A673 (cell line): ENCODE measurements around the gene CD93. TPM values are rescaled to one million over a fixed set of nuclear protein-coding genes. Genes with fewer than 3 reads are reported as not detected.

Experiments
- BruUV-seq: library from RNA; stranded (reverse); fragments of 400-500 nt; replicated peaks from 2 replicates; lab custom pipeline; 2021; lab: Mats Ljungman, UMichigan
- CTCF ChIA-PET: fragments of 300-600 bp; sonication (Branson Sonifier 250); formaldehyde crosslinking; loops from one replicate; lab custom pipeline; 2022; ENCODE audit warnings: antibody characterized with exemption; lab: Charles Lee
- POLR2A ChIA-PET: fragments of 300-600 bp; sonication (Branson Sonifier 250); formaldehyde crosslinking; loops from one replicate; lab custom pipeline; 2022; ENCODE audit warnings: antibody characterized with exemption; ENCODE audit not compliant: low non-redundant PET; lab: Charles Lee
- DNase-seq: peaks from one replicate; pipeline ENCODE4 v3.0.0-alpha.2; 2015; ENCODE audit warnings: low spot score
- H3K27ac ChIP-seq: fragments of 200-600 bp; sonication (generic); 2 replicates; pipeline ENCODE4 v1.5.1; 2016; ENCODE audit warnings: mixed run types, low read depth, mild to moderate bottlenecking, mixed read lengths, antibody characterized with exemption, low read length; ENCODE audit not compliant: poor library complexity, severe bottlenecking
- H3K27me3 ChIP-seq: fragments of 200-600 bp; sonication (generic); replicated peaks from 2 replicates; pipeline ENCODE4 v1.6.1; 2017; ENCODE audit warnings: mixed run types, low read depth, mild to moderate bottlenecking, mixed read lengths, antibody characterized with exemption, low read length; ENCODE audit not compliant: insufficient read depth, poor library complexity
- H3K36me3 ChIP-seq: fragments of 200-600 bp; sonication (generic); 2 replicates; pipeline ENCODE4 v1.6.1; 2016; ENCODE audit warnings: mixed run types, mild to moderate bottlenecking, mixed read lengths, antibody characterized with exemption, low read length; ENCODE audit not compliant: insufficient read depth, poor library complexity, severe bottlenecking
- H3K4me1 ChIP-seq: fragments of 200-600 bp; sonication (generic); 2 replicates; pipeline ENCODE4 v1.6.1; 2017; ENCODE audit warnings: mixed run types, mild to moderate bottlenecking, mixed read lengths, antibody characterized with exemption, low read length; ENCODE audit not compliant: insufficient read depth, poor library complexity, severe bottlenecking
- H3K4me3 ChIP-seq: fragments of 200-600 bp; sonication (generic); 2 replicates; pipeline ENCODE4 v1.5.1; 2016; ENCODE audit warnings: low read depth, mixed run types, mild to moderate bottlenecking, mixed read lengths, low read length; ENCODE audit not compliant: poor library complexity, severe bottlenecking
- H3K9me3 ChIP-seq: fragments of 200-600 bp; sonication (generic); 2 replicates; pipeline ENCODE4 v1.6.1; 2016; ENCODE audit warnings: mixed run types, low read depth, mild to moderate bottlenecking, mixed read lengths, antibody characterized with exemption, low read length; ENCODE audit not compliant: poor library complexity, severe bottlenecking
- EZH2 ChIP-seq: fragments of 200-600 bp; sonication (generic); IDR thresholded peaks from 2 replicates; pipeline ENCODE4 v1.6.1; 2017; ENCODE audit warnings: borderline replicate concordance, low read depth, mild to moderate bottlenecking, mixed read lengths, antibody characterized with exemption, low read length; ENCODE audit not compliant: poor library complexity, severe bottlenecking
- intact Hi-C: fragments of 100-400 bp; cut with micrococcal nuclease; formaldehyde crosslinking; loops from one replicate; pipeline ENCODE4 v1.10.0; 2022; ENCODE audit not compliant: unreplicated experiment
- total RNA-seq: library from RNA; stranded (reverse); gene quantifications from 2 replicates; pipeline ENCODE4 v1.2.3, GENCODE V29; 2021
- TF ChIP-seq, protein P1 (sequence below): fragments of 300-800, 200-600 bp; sonication (generic); conservative IDR thresholded peaks from 2 replicates; pipeline ENCODE4 v1.5.1; 2017; ENCODE audit warnings: low read depth, mild to moderate bottlenecking, antibody characterized with exemption, low read length, moderate library complexity, mixed read lengths

CD93 gene
- total RNA-seq, 1 experiment from 2014 or later, result 0.06 TPM

GRCh38 chr20:23078351-23079015, 7.6 kb downstream of the CD93 start:
- BruUV-seq, result no TSS peak
- no peaks in the 10 kb centered on the region for H3K36me3 ChIP-seq
- intact Hi-C loops, result no loop called here
- POLR2A ChIA-PET, result no interaction called here
- CTCF ChIA-PET, result no interaction called here
- H3K27me3 ChIP-seq, result peaks cover 51% of the 10 kb centered on the region
- TF ChIP-seq, protein P1, sequence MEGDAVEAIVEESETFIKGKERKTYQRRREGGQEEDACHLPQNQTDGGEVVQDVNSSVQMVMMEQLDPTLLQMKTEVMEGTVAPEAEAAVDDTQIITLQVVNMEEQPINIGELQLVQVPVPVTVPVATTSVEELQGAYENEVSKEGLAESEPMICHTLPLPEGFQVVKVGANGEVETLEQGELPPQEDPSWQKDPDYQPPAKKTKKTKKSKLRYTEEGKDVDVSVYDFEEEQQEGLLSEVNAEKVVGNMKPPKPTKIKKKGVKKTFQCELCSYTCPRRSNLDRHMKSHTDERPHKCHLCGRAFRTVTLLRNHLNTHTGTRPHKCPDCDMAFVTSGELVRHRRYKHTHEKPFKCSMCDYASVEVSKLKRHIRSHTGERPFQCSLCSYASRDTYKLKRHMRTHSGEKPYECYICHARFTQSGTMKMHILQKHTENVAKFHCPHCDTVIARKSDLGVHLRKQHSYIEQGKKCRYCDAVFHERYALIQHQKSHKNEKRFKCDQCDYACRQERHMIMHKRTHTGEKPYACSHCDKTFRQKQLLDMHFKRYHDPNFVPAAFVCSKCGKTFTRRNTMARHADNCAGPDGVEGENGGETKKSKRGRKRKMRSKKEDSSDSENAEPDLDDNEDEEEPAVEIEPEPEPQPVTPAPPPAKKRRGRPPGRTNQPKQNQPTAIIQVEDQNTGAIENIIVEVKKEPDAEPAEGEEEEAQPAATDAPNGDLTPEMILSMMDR, result no peak
- no peak for TF ChIP-seq EZH2
- no peaks in the 10 kb centered on the region for H3K4me1 ChIP-seq
- no peaks in the 10 kb centered on the region for H3K9me3 ChIP-seq
- no peak overlapping the region for H3K27ac ChIP-seq
- H3K4me3 ChIP-seq, result no peak overlapping the region
- no peak for DNase-seq

GRCh38 chr20:23077277-23077676, 8.8 kb downstream of the CD93 start:
- Histone ChIP-seq H3K9me3 (no peaks in the 10 kb centered on the region), H3K27ac (no peak overlapping the region), H3K4me3 (no peak overlapping the region), H3K36me3 (no peaks in the 10 kb centered on the region), H3K27me3 (peaks cover 51% of the 10 kb centered on the region), H3K4me1 (no peaks in the 10 kb centered on the region)
- DNase-seq, result no peak
- POLR2A ChIA-PET, result no interaction called here
- intact Hi-C loops, result no loop called here
- TF ChIP-seq EZH2, result no peak
- TF ChIP-seq, protein P1, result no peak
- no TSS peak for BruUV-seq
- CTCF ChIA-PET, result no interaction called here

GRCh38 chr20:23074052-23074451, 12.1 kb downstream of the CD93 start:
- DNase-seq, result no peak
- CTCF ChIA-PET, result no interaction called here

More at GRCh38 chr20:23074052-23074451, 12.1 kb downstream of the CD93 start:
- POLR2A ChIA-PET, result no interaction called here
- Histone ChIP-seq H3K27ac (no peak overlapping the region), H3K27me3 (peaks cover 54% of the 10 kb centered on the region), H3K4me1 (no peaks in the 10 kb centered on the region), H3K4me3 (no peak overlapping the region), H3K36me3 (no peaks in the 10 kb centered on the region), H3K9me3 (no peaks in the 10 kb centered on the region)
- BruUV-seq, result no TSS peak
- TF ChIP-seq, protein P1, result no peak
- no peak for TF ChIP-seq EZH2
- intact Hi-C loops, result no loop called here
